HG03064 (cell line): ENCODE data around the gene DRC7.
"Not testable (repeated sequence)": the region's sequence is repeated elsewhere in the genome, so short reads cannot be mapped to it uniquely, and the experiment has no call there.

ENCODE experiments used
- ATAC-seq: cut with Tn5 transposase; IDR thresholded peaks from one replicate; pipeline ENCODE4 v1.9.1; 2021; ENCODE audit warnings: low read depth; ENCODE audit not compliant: unreplicated experiment

Gene DRC7

DNA sequence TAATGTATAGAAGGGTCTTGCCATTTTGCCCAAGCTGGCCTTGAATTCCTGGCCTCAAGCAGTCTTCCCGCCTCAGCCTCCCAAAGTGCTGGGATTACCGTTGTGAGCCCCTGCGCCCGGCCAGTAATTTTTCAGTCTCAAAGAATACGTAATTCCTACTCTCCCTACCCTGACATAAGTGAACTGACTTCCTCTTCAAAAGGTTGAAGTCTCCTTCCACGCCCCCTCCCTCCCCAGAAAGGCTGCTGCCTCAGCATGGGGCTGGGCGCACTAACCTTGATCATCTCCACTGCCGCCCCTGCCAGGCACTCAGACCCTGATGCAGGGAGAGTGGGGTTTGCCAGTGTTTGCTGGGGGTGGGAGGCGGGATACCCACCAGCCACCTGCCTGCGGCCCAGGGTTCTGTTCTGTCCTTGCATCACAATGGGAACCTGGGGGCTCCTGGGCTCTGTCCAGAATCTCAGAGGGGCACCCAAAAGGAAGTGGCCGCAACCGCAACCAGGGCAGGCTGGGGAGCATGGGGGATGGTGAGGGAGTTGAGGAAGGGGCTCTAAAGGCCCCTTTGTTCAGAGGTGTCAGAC is 80.2 kb downstream of the DRC7 start:
- no peak for ATAC-seq

DNA sequence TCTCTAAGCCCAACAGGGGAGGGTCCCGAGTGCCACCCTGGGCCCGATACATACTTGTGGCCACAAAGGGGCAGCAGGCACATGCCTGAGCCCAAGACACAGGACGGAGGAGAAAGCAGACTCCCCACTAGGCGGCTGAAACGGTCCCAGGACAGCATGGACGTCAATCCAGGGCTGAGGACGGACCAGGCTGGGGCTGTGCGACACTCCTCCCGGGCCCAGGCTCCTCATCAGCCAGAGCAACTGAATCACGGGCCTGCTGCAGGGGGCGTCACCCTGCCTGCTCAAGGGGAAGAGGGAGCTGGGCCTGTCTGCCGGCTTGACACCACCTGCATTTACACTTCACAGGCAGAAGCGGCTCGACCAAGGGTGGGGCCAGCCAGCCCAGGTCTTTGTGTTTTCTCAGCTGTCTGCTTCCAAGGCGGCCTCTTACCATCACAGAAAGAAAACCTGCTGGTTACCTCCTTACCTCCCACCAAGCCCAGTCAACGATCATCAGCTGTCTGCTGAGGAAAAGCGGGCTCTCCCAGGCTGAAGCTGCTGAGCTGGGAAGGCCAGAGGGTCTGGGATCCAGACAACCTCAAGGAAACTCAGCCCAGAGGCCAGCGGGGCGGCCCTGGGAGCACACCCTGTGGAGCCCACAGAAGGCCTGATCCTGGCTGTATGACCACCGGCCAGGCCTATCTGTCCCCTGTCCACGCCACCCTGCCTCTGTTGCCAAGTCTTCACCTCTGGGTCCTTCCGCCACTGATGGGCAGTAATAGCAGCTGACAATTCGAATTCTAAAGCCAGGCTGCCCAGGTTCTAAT is 81.3 kb downstream of the DRC7 start:
- ATAC-seq: no peak

DNA sequence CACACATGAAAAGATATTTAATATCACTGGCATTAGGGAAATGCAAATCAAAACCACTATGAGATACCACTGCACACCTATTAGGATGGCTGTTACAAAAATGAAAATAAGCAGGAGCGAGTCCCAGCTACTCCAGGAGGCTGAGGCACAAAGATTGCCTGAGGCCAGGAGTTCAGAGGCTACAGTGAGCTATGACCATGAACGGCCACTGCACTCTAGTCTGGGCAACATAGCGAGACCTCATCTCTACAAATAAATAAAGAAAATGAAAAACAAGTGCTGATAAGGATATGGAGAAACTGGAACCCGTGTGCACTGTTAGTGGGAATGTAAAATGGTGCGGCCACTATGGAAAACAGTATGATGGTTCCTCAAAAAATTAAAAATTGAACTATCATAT is 84.1 kb downstream of the DRC7 start:
- no peak for ATAC-seq

DNA sequence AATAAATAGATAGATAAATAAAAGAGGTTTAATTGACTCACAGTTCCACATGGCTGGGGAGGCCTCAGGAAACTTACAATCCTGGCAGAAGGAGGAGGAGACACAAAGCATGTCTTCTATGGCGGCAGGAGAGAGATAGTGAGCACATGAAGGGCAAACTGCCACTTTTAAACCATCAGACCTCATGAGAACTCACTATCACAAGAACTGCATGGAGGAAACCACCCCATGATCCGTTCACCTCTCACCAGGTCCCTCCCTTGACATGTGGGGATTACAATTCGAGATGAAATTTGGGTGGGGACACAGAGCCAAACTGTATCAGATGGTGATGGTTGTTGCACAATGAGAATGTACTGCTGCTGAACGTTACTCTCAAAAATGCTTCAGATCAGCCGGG is 85.2 kb downstream of the DRC7 start:
- not testable (repeated sequence) for ATAC-seq

DNA sequence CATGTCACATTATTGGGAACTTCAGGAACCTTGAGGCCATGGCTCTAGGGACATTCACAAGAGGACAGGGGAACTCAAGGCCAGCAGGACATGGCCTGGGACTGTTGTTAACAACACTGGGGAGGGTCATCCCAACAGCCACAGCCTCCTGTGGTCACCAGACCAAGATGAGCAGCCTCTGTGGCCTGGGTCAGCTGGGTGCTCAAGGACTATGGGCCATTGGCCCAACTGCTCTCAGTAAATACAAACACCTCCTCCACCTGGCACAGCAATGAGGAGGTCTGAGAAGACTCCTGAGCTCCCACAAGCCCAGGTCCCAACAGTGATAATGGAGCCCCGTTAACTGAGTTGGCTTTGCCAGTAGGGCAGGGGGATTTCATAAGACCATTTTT is 86.7 kb downstream of the DRC7 start:
- no peak for ATAC-seq
